Endometrial microvascular endothelial cells (primary cell): ENCODE data around the gene ABR. TPM values are rescaled to one million over a fixed set of nuclear protein-coding genes. Genes with fewer than 3 reads are reported as not detected.
"Not testable (repeated sequence)": the region's sequence is repeated elsewhere in the genome, so short reads cannot be mapped to it uniquely, and the experiment has no call there.

ENCODE experiments used
- in situ Hi-C: cut with HindIII; loops from 2 replicates; pipeline ENCODE4 v1.10.0; 2017; ENCODE audit warnings: low sequenced_read_pairs, low pct_unique_long_range_greater_than_20kb; ENCODE audit errors: inconsistent ontology term
- total RNA-seq: library from RNA; depleted of rRNA; stranded (reverse); fragments of >200 nt; gene quantifications from one replicate; pipeline ENCODE4 v1.2.3, GENCODE V29; 2015; ENCODE audit errors: inconsistent ontology term

The ABR gene
- total RNA-seq, 1 donor from 2014 or later: 63.0 TPM

- in situ Hi-C loops: not testable (repeated sequence)
These were observed 135.3 kb downstream of the ABR start for GRCh38 chr17:1044387-1045009.

GRCh38 chr17:1043601-1044251 is 136.1 kb downstream of the ABR start:
- in situ Hi-C loops: no loop called here

- in situ Hi-C loops: no loop called here
These were observed 137.3 kb downstream of the ABR start for GRCh38 chr17:1042486-1042885.

GRCh38 chr17:1041746-1042145 is 138.0 kb downstream of the ABR start:
- in situ Hi-C loops: no loop called here

GRCh38 chr17:1040216-1040600 is 139.6 kb downstream of the ABR start:
- in situ Hi-C loops: no loop called here

GRCh38 chr17:1039511-1040215 is 140.1 kb downstream of the ABR start:
- in situ Hi-C loops: no loop called here

GRCh38 chr17:1039123-1039507 is 140.7 kb downstream of the ABR start:
- in situ Hi-C loops: no loop called here

- in situ Hi-C loops: no loop called here
These were observed 141.2 kb downstream of the ABR start for GRCh38 chr17:1038459-1039122.

- in situ Hi-C loops: no loop called here
These were observed 142.4 kb downstream of the ABR start for GRCh38 chr17:1037238-1037879.

GRCh38 chr17:1036845-1037237 is 142.9 kb downstream of the ABR start:
- in situ Hi-C loops: no loop called here

GRCh38 chr17:1036171-1036844 is 143.5 kb downstream of the ABR start:
- in situ Hi-C loops: no loop called here

- in situ Hi-C loops: no loop called here
These were observed 144.1 kb downstream of the ABR start for GRCh38 chr17:1035546-1036170.

GRCh38 chr17:1034652-1035210 is 145.1 kb downstream of the ABR start:
- in situ Hi-C loops: no loop called here

GRCh38 chr17:1033503-1033902 is 146.3 kb downstream of the ABR start:
- in situ Hi-C loops: no loop called here

GRCh38 chr17:1032391-1032790 is 147.4 kb downstream of the ABR start:
- in situ Hi-C loops: no loop called here

- in situ Hi-C loops: no loop called here
These were observed 148.1 kb downstream of the ABR start for GRCh38 chr17:1031711-1032110.

GRCh38 chr17:1030684-1031532 is 148.9 kb downstream of the ABR start:
- in situ Hi-C loops: no loop called here
